GM03348 (cell line): ENCODE results near the gene TACSTD2.
A peak's percentile ranks its signal among the peaks of the same experiment; 100 is the strongest.
"Not testable (repeated sequence)": the region's sequence is repeated elsewhere in the genome, so short reads cannot be mapped to it uniquely, and the experiment has no call there.

Experiments used
- DNase-seq: peaks from one replicate; pipeline ENCODE4 v3.0.0; 2012; ENCODE audit warnings: low spot score

Gene TACSTD2

GRCh38 chr1:58563715-58564114 lies 13.3 kb downstream of the TACSTD2 start:
- DNase-seq, result not testable (repeated sequence)

- no peak for DNase-seq
These were observed 15.4 kb downstream of the TACSTD2 start for GRCh38 chr1:58561633-58562032.

- no peak for DNase-seq
These were observed 21.7 kb downstream of the TACSTD2 start for GRCh38 chr1:58555393-58555792.

DNA sequence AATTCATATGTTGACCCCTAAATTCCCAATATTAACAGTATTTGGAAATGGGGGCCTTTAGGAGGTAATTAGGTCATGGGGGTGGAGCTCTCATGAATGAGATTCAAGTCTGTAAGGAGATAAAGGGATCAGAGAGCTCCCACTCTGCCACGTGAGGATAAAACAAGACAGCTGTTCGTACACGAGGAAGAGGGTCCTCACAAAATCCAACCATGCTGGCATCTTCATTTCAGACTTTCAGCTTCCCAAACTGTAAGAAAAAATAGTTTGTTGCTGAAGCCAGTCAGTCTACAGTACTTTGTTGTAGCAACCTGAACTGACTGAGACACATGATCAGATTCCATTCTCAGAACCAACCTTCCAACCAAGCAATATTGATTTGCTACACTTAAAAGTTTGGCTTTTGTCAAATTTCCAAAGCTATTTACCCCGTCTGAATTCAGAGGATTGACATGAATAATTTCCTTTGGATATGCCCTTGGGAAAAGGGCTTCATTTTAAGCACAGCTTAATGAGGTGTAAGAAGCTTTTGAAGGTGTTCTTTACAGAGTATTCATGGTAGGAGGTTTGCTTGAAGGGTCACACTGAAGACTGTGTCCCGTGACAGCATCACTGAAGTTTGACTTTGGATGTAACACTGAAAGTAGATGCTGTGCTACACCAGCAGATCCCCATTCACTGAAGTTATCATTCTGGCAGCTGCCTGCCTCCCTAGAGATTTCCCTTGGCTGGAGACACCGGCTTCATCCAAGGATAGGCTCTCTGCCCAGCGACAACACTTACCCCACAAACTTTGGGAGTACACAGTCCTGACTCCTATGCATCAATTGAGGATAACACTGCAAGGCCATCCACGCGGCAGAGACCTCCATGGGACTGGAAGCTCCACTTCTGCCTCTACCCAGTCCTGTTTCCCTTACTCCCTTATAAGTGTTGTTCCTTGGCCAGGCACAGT lies 25.6 kb downstream of the TACSTD2 start:
- DNase-seq, result no peak

- DNase-seq, result not testable (repeated sequence)
These were observed 27.8 kb downstream of the TACSTD2 start for GRCh38 chr1:58549291-58549690.

GRCh38 chr1:58548371-58548770 lies 28.7 kb downstream of the TACSTD2 start:
- DNase-seq, result no peak

GRCh38 chr1:58546520-58547308 lies 30.3 kb downstream of the TACSTD2 start, which contains the start of gene OMA1:
Gene OMA1 (minus strand): TSS chr1:58546726. CDS start chr1:58539294, 7,432 bp downstream.
- peak; percentile 100 for DNase-seq

- peak; percentile 86 for DNase-seq
These were observed 31.2 kb downstream of the TACSTD2 start for GRCh38 chr1:58545591-58546519.

- no peak for DNase-seq
These were observed 33.8 kb downstream of the TACSTD2 start for GRCh38 chr1:58543260-58543659.

DNA sequence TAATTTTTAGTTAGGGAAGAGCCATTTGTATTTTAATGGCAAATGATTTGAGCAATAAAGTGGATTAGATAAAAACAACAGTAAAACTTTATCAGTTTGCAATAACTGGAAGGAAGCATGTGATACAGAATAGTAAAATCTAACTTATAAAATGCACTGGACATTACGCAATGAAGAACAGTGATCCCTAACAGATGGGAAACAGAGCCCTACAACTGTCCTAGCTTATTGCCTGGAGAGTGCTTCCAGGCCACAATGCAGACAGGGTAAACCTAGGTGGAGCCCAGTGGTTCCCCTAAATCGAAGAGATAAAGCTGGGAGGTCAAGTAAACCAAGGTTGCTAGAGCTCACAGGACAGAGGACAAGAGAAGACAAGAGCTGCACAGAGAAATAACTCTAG lies 37.5 kb downstream of the TACSTD2 start:
- DNase-seq, result peak; percentile 35

GRCh38 chr1:58538821-58539220 lies 38.2 kb downstream of the TACSTD2 start:
- DNase-seq, result no peak

DNA sequence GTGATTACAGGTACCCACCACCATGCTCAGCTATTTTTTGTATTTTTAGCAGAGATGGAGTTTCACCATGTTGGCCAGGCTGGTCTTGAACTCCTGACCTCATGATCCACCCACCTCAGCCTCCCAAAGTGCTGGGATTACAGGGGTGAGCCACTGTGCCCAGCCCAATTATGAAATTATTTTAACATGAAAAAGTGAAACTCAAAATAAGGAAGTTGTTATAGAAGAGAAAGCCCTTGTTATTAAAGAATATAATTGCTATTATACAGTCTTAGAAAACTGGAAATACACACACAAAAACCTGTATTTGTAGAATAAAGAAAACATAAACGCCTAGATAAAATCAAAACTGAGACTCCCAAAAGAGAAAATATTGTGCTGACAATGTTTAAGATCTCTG lies 45.2 kb downstream of the TACSTD2 start:
- DNase-seq, result not testable (repeated sequence)

GRCh38 chr1:58529284-58529683 lies 47.8 kb downstream of the TACSTD2 start:
- no peak for DNase-seq

DNA sequence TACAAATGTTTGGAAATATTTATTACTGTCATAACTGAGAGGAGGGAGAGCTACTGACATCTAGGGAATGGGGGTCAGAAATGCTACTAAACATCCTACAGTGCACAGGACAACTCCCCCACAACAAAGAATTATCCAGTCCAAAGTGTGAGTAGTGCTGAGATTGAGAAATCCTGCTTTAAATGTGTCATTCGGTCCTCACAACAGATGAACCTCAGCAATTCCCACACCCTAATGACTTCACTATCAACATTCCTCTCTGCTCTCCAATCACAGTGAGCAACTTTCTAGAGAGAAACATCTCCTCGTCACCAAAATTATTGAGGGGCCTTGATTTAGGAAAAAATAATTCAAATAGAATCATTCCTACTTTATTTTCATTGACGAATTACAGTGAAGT lies 48.5 kb downstream of the TACSTD2 start:
- peak; percentile 72 for DNase-seq
